Heart right ventricle (tissue), 16 donors: ENCODE results near the gene ACAP3. TPM values are rescaled to one million over a fixed set of nuclear protein-coding genes. Genes with fewer than 3 reads are reported as not detected.

Experiments
- ATAC-seq, 8 donors: fragments of 200-7000 bp; cut with Tn5 transposase; one replicate each; pipeline ENCODE4 v1.9.1; 2020; ENCODE audit warnings: mild to moderate bottlenecking in 8 of 8, moderate library complexity in 8 of 8, moderate number of reproducible peaks in 1 of 8
- DNase-seq, 2 donors: peaks; one replicate each; pipeline ENCODE4 v3.0.0-alpha.2; 2020
- H3K27ac ChIP-seq, 10 donors: fragments of 200-600 bp; sonication (generic) in 2 of 10; one replicate each; pipeline versions ENCODE4 v1.5.0 to v1.8.0; 2020 to 2022; ENCODE audit warnings: mild to moderate bottlenecking in 3 of 10
- H3K27me3 ChIP-seq, 7 donors: fragments of 200-600 bp; one replicate each; pipeline ENCODE4 v1.8.0; 2021 to 2022; ENCODE audit warnings: mild to moderate bottlenecking in 2 of 7
- H3K36me3 ChIP-seq, 9 donors: fragments of 200-600 bp; sonication (generic) in 1 of 9; one replicate each; pipeline versions ENCODE4 v1.5.0 to v1.8.0; 2020 to 2022; ENCODE audit warnings: mild to moderate bottlenecking in 2 of 9
- H3K4me1 ChIP-seq, 9 donors: fragments of 200-600 bp; sonication (generic) in 1 of 9; one replicate each; pipeline versions ENCODE4 v1.5.0 to v1.8.0; 2020 to 2022; ENCODE audit warnings: mild to moderate bottlenecking in 4 of 9
- H3K4me3 ChIP-seq, 10 donors: fragments of 200-600 bp; sonication (generic) in 2 of 10; one replicate each; pipeline versions ENCODE4 v1.5.0 to v1.8.0; 2020 to 2022; ENCODE audit warnings: mild to moderate bottlenecking in 7 of 10, moderate library complexity in 2 of 10
- H3K9me3 ChIP-seq, 11 donors: fragments of 200-600 bp in 10 of 11; sonication (generic) in 2 of 11; one replicate each; pipeline versions ENCODE4 v1.5.0 to v1.8.0; 2013 to 2022; ENCODE audit warnings: mild to moderate bottlenecking in 2 of 11, control low read depth in 1 of 11, moderate library complexity in 1 of 11
- CTCF ChIP-seq, 9 donors: fragments of 200-600 bp; sonication (generic) in 2 of 9; IDR thresholded peaks; one replicate each; pipeline versions ENCODE4 v1.5.0 to v1.8.0; 2021 to 2022; ENCODE audit warnings: antibody characterized with exemption in 9 of 9, mild to moderate bottlenecking in 5 of 9, moderate library complexity in 1 of 9
- WGBS, 2 donors: extraction: QIAGEN DNeasy Blood & Tissue Kit; methylation state at CpG; one replicate each; pipeline ENCODE4 v1.1.7; 2013; ENCODE audit warnings: inconsistent platforms in 1 of 2; 5-methylcytosine and 5-hydroxymethylcytosine counted together
- intact Hi-C, 10 donors: fragments of 100-400 bp; cut with DNase I; formaldehyde crosslinking; loops; one replicate each; pipeline versions ENCODE4 v1.11.1 to v1.14.2; 2022
- polyA plus RNA-seq, 2 donors: library from polyadenylated mRNA; stranded (reverse); fragments of 200-250 nt; gene quantifications; one replicate each; pipeline ENCODE4 v1.2.3, GENCODE V29; 2013
- total RNA-seq, 10 donors: library from RNA; stranded (reverse); fragmentation: NEBNext Ultra II Directional in 3 of 10; extraction: Animal tissue kit (Norgen Biotek cat#: 25700) in 3 of 10; gene quantifications; one replicate each; pipeline versions ENCODE4 v1.2.1 to v1.2.4, GENCODE V29; 2021 to 2023
- donor health status: Arrhythmogenic right ventricular cardiomyopathy.
- donor health status: ischemic (EF 13 %, LVEDD 7.1; RV severe dilation, severe dysfunction).
- donor health status: healthy with polysubstance abuse.
- donor health status: DM: no; HTN: yes; CAD: no.
- donor health status: DM: no; HTN: no; CAD: no.
- donor health status: ischemic (EF 25% LVEDD 6.9; RV normal size, moderate dysfunction).
- donor health status: ischemic (EF 25% LVEDD 5.7; RV mildly dilated, moderate dysfunction).
- donor health status: healthy.
- donor health status: DM: yes; HTN: yes; CAD: no.
- donor health status: Ischemic cardiomyopathy.
- donor health status: ischemic (EF 35%, LVEDD 5.7; RV mildly dilated, moderate dysfunction).
- donor health status: nonischemic (EF 11% LVEDD 7.7; RV severe dilation, severe dysfunction).
- donor health status: DM: yes; HTN: yes; CAD: no.
- donor health status: PGD.
- donor health status: ischemic (EF 29% LVEDD 5.4; RV normal size, mild dysfunction).
- donor health status: nonischemic (EF 23%, LVEDD 6.1; RV moderate dilation, normal function).

The ACAP3 gene
- total and polyA plus RNA-seq, 12 donors = 22.2 to 152 (median 30.4) TPM

- Histone ChIP-seq H3K36me3 (peaks cover 0 to 85% (median 28%) of the 10 kb centered on the region in 9 donors), H3K27ac (peak overlapping the region in 5 of 10 donors; percentile 5 to 56 (median 24))
- 55 to 61% methylated on average over 16 of the region's 16 CpGs for WGBS, 2 donors
These were observed 46.7 kb downstream of the ACAP3 start for GRCh38 chr1:1260843-1261560.

GRCh38 chr1:1259951-1260600, 47.7 kb downstream of the ACAP3 start:
- intact Hi-C loops = no loop called here
- Histone ChIP-seq H3K9me3 (no peaks in the 10 kb centered on the region), H3K4me3 (no peak overlapping the region), H3K27ac (peak overlapping the region in 3 of 10 donors; percentile 24 to 56 (median 49)), H3K36me3 (peaks cover 4 to 88% (median 37%) of the 10 kb centered on the region in 9 donors), H3K27me3 (no peaks in the 10 kb centered on the region), H3K4me1 (peaks cover 0 to 35% (median 22%) of the 10 kb centered on the region in 9 donors)
- DNase-seq = peak; percentile 48 to 58
- ATAC-seq = peak in 7 of 8 donors; percentile 31 to 75 (median 53)
- 75 to 81% methylated on average over 26 of the region's 26 CpGs for WGBS, 2 donors
- TF ChIP-seq CTCF (IDR thresholded peaks at IDR 0.05) = no peak

More at GRCh38 chr1:1260843-1261560, 46.7 kb downstream of the ACAP3 start:
- H3K9me3 ChIP-seq = no peaks in the 10 kb centered on the region
- intact Hi-C loops = no loop called here
- DNase-seq (no peak), ATAC-seq (peak in 6 of 8 donors; percentile 4 to 57 (median 33))
- no peak for TF ChIP-seq CTCF (IDR thresholded peaks at IDR 0.05)
- H3K27me3 ChIP-seq = no peaks in the 10 kb centered on the region
- no peak overlapping the region for H3K4me3 ChIP-seq
- H3K4me1 ChIP-seq = peaks cover 0 to 35% (median 22%) of the 10 kb centered on the region in 9 donors

GRCh38 chr1:1259540-1259939, 48.2 kb downstream of the ACAP3 start:
- Histone ChIP-seq H3K27me3 (no peaks in the 10 kb centered on the region), H3K36me3 (peaks cover 4 to 88% (median 41%) of the 10 kb centered on the region in 9 donors), H3K27ac (no peak overlapping the region), H3K4me3 (no peak overlapping the region), H3K4me1 (peaks cover 0 to 35% (median 22%) of the 10 kb centered on the region in 9 donors), H3K9me3 (no peaks in the 10 kb centered on the region)
- intact Hi-C loops = no loop called here
- DNase-seq (no peak), ATAC-seq (peak in 2 of 8 donors; percentile 4 to 6)
- 94 to 95% methylated on average over 18 of the region's 18 CpGs for WGBS, 2 donors
- TF ChIP-seq CTCF (IDR thresholded peaks at IDR 0.05) = no peak

GRCh38 chr1:1259119-1259488, 48.6 kb downstream of the ACAP3 start:
- peaks cover 4 to 88% (median 41%) of the 10 kb centered on the region in 9 donors for H3K36me3 ChIP-seq
- H3K27me3 ChIP-seq = no peaks in the 10 kb centered on the region
- no peak for TF ChIP-seq CTCF (IDR thresholded peaks at IDR 0.05)
- ATAC-seq (peak in 2 of 8 donors; percentile 10 to 17), DNase-seq (no peak)
- intact Hi-C loops = no loop called here
- peaks cover 0 to 35% (median 22%) of the 10 kb centered on the region in 9 donors for H3K4me1 ChIP-seq
- no peaks in the 10 kb centered on the region for H3K9me3 ChIP-seq
- no peak overlapping the region for H3K27ac ChIP-seq
- WGBS, 2 donors = 95 to 96% methylated on average over 22 of the region's 22 CpGs
- no peak overlapping the region for H3K4me3 ChIP-seq
